Measurements from ENCODE around the gene RXRA.

DNA sequence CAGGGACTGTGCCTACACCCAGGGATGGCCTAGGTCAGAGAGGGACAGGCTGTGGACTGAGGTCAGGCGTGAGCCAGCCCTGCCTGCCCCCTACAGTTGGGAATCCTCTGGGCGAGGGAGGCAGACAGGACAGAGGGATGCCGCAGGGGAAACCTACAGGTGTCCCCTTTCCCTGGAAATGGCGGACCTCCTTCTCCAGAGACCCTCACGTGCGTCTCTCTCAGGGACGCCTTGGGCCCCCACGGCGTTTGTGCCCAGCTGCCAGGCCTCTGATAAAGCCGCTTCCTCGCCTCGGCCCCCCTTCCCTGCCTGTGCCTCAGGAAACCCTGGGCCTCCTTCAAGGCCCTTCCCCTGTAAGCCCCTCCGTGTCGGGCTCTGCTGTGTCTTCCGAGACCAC lies 129.3 kb downstream of the RXRA start:
- TF ChIP-seq EP300 (IDR thresholded peaks at IDR 0.05) = no peak
- TF ChIP-seq, protein P1, sequence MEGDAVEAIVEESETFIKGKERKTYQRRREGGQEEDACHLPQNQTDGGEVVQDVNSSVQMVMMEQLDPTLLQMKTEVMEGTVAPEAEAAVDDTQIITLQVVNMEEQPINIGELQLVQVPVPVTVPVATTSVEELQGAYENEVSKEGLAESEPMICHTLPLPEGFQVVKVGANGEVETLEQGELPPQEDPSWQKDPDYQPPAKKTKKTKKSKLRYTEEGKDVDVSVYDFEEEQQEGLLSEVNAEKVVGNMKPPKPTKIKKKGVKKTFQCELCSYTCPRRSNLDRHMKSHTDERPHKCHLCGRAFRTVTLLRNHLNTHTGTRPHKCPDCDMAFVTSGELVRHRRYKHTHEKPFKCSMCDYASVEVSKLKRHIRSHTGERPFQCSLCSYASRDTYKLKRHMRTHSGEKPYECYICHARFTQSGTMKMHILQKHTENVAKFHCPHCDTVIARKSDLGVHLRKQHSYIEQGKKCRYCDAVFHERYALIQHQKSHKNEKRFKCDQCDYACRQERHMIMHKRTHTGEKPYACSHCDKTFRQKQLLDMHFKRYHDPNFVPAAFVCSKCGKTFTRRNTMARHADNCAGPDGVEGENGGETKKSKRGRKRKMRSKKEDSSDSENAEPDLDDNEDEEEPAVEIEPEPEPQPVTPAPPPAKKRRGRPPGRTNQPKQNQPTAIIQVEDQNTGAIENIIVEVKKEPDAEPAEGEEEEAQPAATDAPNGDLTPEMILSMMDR (IDR thresholded peaks at IDR 0.05) = no peak

Measured in tibial nerve (tissue), 4 donors.